Measurements from ENCODE around the gene NANOG.

- TF ChIP-seq POLR2AphosphoS5 (IDR thresholded peaks at IDR 0.05) (no peak), POLR2A (IDR thresholded peaks at IDR 0.05) (no peak)
Observed at GRCh38 chr12:7769999-7770398, 19.2 kb upstream of the NANOG start.

All from suprapubic skin (tissue), 4 donors.